ENCODE data around the gene FMO3.

FMO3 gene

GRCh38 chr1:171090604-171091003, at the start of gene FMO3:
Gene FMO3 (plus strand): TSS chr1:171090905. CDS start chr1:171092659, 1,754 bp downstream.
- DNase-seq: no peak

GRCh38 chr1:171048014-171048413, 42.7 kb upstream of the FMO3 start:
- no peak for DNase-seq

- DNase-seq: no peak
Observed at GRCh38 chr1:171052977-171053376, 37.7 kb upstream of the FMO3 start.

- no peak for DNase-seq
Observed at GRCh38 chr1:171055966-171056643, 34.6 kb upstream of the FMO3 start.

GRCh38 chr1:171061425-171062143, 29.1 kb upstream of the FMO3 start:
- no peak for DNase-seq

- no peak for DNase-seq
Observed at GRCh38 chr1:171062902-171063301, 27.8 kb upstream of the FMO3 start.

- no peak for DNase-seq
Observed at GRCh38 chr1:171075041-171075440, 15.7 kb upstream of the FMO3 start.

- DNase-seq: no peak
Observed at GRCh38 chr1:171081314-171081753, 9.4 kb upstream of the FMO3 start.

GRCh38 chr1:171081763-171082201, 8.9 kb upstream of the FMO3 start:
- no peak for DNase-seq

GRCh38 chr1:171082606-171083005, 8.1 kb upstream of the FMO3 start:
- DNase-seq: no peak

GRCh38 chr1:171083222-171083621, 7.5 kb upstream of the FMO3 start:
- DNase-seq: no peak

GRCh38 chr1:171084091-171084490, 6.6 kb upstream of the FMO3 start:
- DNase-seq: no peak

GRCh38 chr1:171084870-171085269, 5.8 kb upstream of the FMO3 start:
- no peak for DNase-seq

- DNase-seq: no peak
Observed at GRCh38 chr1:171087896-171088295, 2.8 kb upstream of the FMO3 start.

GRCh38 chr1:171103862-171104261, 13.2 kb downstream of the FMO3 start:
- no peak for DNase-seq

GRCh38 chr1:171107262-171107940, 16.7 kb downstream of the FMO3 start:
- DNase-seq: no peak

- DNase-seq: no peak
Observed at GRCh38 chr1:171107969-171108368, 17.3 kb downstream of the FMO3 start.

- DNase-seq: no peak
Observed at GRCh38 chr1:171109966-171110365, 19.3 kb downstream of the FMO3 start.

GRCh38 chr1:171110621-171111326, 20.1 kb downstream of the FMO3 start:
- DNase-seq: no peak

GRCh38 chr1:171112119-171112518, 21.4 kb downstream of the FMO3 start:
- no peak for DNase-seq

- DNase-seq: no peak
Observed at GRCh38 chr1:171113382-171113781, 22.7 kb downstream of the FMO3 start.

GRCh38 chr1:171115280-171115897, 24.7 kb downstream of the FMO3 start:
- no peak for DNase-seq

- DNase-seq: no peak
Observed at GRCh38 chr1:171116676-171117075, 26.0 kb downstream of the FMO3 start.
